Measurements from ENCODE around the gene BGLAP.

- TF ChIP-seq, protein P1, sequence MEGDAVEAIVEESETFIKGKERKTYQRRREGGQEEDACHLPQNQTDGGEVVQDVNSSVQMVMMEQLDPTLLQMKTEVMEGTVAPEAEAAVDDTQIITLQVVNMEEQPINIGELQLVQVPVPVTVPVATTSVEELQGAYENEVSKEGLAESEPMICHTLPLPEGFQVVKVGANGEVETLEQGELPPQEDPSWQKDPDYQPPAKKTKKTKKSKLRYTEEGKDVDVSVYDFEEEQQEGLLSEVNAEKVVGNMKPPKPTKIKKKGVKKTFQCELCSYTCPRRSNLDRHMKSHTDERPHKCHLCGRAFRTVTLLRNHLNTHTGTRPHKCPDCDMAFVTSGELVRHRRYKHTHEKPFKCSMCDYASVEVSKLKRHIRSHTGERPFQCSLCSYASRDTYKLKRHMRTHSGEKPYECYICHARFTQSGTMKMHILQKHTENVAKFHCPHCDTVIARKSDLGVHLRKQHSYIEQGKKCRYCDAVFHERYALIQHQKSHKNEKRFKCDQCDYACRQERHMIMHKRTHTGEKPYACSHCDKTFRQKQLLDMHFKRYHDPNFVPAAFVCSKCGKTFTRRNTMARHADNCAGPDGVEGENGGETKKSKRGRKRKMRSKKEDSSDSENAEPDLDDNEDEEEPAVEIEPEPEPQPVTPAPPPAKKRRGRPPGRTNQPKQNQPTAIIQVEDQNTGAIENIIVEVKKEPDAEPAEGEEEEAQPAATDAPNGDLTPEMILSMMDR (IDR thresholded peaks at IDR 0.05; ENCODE audit: poor library complexity, severe bottlenecking), result no peak
- TF ChIP-seq EZH2 (IDR thresholded peaks at IDR 0.05; ENCODE audit: borderline replicate concordance, insufficient read depth, low read length, poor library complexity, severe bottlenecking) (no peak), SMC3 (conservative IDR thresholded peaks at IDR 0.05; ENCODE audit: poor library complexity) (no peak), MXI1 (conservative IDR thresholded peaks at IDR 0.05; ENCODE audit: poor library complexity, severe bottlenecking) (no peak), EP300 (conservative IDR thresholded peaks at IDR 0.05; ENCODE audit: poor library complexity, severe bottlenecking) (no peak), TAF1 (IDR thresholded peaks at IDR 0.05; ENCODE audit: low read depth) (no peak), POLR2AphosphoS5 (IDR thresholded peaks at IDR 0.05) (no peak)
- TF ChIP-seq, protein P2, sequence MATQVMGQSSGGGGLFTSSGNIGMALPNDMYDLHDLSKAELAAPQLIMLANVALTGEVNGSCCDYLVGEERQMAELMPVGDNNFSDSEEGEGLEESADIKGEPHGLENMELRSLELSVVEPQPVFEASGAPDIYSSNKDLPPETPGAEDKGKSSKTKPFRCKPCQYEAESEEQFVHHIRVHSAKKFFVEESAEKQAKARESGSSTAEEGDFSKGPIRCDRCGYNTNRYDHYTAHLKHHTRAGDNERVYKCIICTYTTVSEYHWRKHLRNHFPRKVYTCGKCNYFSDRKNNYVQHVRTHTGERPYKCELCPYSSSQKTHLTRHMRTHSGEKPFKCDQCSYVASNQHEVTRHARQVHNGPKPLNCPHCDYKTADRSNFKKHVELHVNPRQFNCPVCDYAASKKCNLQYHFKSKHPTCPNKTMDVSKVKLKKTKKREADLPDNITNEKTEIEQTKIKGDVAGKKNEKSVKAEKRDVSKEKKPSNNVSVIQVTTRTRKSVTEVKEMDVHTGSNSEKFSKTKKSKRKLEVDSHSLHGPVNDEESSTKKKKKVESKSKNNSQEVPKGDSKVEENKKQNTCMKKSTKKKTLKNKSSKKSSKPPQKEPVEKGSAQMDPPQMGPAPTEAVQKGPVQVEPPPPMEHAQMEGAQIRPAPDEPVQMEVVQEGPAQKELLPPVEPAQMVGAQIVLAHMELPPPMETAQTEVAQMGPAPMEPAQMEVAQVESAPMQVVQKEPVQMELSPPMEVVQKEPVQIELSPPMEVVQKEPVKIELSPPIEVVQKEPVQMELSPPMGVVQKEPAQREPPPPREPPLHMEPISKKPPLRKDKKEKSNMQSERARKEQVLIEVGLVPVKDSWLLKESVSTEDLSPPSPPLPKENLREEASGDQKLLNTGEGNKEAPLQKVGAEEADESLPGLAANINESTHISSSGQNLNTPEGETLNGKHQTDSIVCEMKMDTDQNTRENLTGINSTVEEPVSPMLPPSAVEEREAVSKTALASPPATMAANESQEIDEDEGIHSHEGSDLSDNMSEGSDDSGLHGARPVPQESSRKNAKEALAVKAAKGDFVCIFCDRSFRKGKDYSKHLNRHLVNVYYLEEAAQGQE (IDR thresholded peaks at IDR 0.05; ENCODE audit: borderline replicate concordance), result no peak
Measured at GRCh38 chr1:156285437-156285836, 43.5 kb downstream of the BGLAP start.
